Common myeloid progenitor, CD34-positive (primary cell): ENCODE data around the gene ELL3.
A peak's percentile ranks its signal among the peaks of the same experiment; 100 is the strongest.
"Not testable (repeated sequence)": the region's sequence is repeated elsewhere in the genome, so short reads cannot be mapped to it uniquely, and the experiment has no call there.

Experiments
- CTCF ChIA-PET: fragments of 350-600 bp; sonication (Branson Sonifier 250); formaldehyde crosslinking; loops from one replicate; lab custom pipeline; 2021; ENCODE audit warnings: antibody characterized with exemption; lab: Charles Lee
- POLR2A ChIA-PET: fragments of 350-600 bp; sonication (Branson Sonifier 250); formaldehyde crosslinking; loops from one replicate; lab custom pipeline; 2021; ENCODE audit warnings: antibody characterized with exemption; lab: Charles Lee
- DNase-seq, 3 donors: peaks; one replicate each; pipeline versions ENCODE4 v3.0.0 to v3.0.0-alpha.2; 2013
- H3K27ac ChIP-seq, 2 experiments: 1 replicate in 1 of 2; 2 replicates in 1 of 2; pipeline ENCODE4 v1.7.0; 2013; ENCODE audit warnings: inconsistent platforms in 2 of 2, low read length in 2 of 2, mild to moderate bottlenecking in 2 of 2, low read depth in 1 of 2, moderate library complexity in 1 of 2; ENCODE audit not compliant: severe bottlenecking in 2 of 2, insufficient read depth in 1 of 2, poor library complexity in 1 of 2
- H3K27me3 ChIP-seq, 5 experiments: replicated peaks in 2 of 5; 1 replicate in 3 of 5; 2 replicates in 2 of 5; pipeline versions ENCODE4 v1.6.1 to v1.7.0; 2013; ENCODE audit warnings: low read length in 4 of 5, mild to moderate bottlenecking in 2 of 5, moderate library complexity in 2 of 5, inconsistent platforms in 1 of 5; ENCODE audit not compliant: insufficient read depth in 5 of 5, control insufficient read depth in 4 of 5
- H3K36me3 ChIP-seq, 4 experiments: 1 replicate in 2 of 4; 2 replicates in 2 of 4; pipeline versions ENCODE4 v1.6.1 to v1.7.0; 2013; ENCODE audit warnings: low read length in 3 of 4, control low read depth in 1 of 4, mild to moderate bottlenecking in 1 of 4; ENCODE audit not compliant: control insufficient read depth in 4 of 4, insufficient read depth in 4 of 4
- H3K4me1 ChIP-seq, 4 experiments: 1 replicate in 3 of 4; 2 replicates in 1 of 4; pipeline versions ENCODE4 v1.6.1 to v1.7.1; 2013; ENCODE audit warnings: low read length in 3 of 4, mild to moderate bottlenecking in 3 of 4, control low read depth in 1 of 4, inconsistent platforms in 1 of 4, moderate library complexity in 1 of 4; ENCODE audit not compliant: control insufficient read depth in 4 of 4, insufficient read depth in 4 of 4; ENCODE audit errors: control extremely low read depth in 1 of 4
- H3K4me3 ChIP-seq, 7 experiments: 1 replicate in 4 of 7; 2 replicates in 3 of 7; pipeline versions ENCODE4 v1.5.1 to v1.7.0; 2013; ENCODE audit warnings: mild to moderate bottlenecking in 7 of 7, low read length in 6 of 7, moderate library complexity in 6 of 7, inconsistent platforms in 2 of 7, low read depth in 2 of 7, control low read depth in 1 of 7; ENCODE audit not compliant: insufficient read depth in 4 of 7, control insufficient read depth in 1 of 7; ENCODE audit errors: extremely low read depth in 1 of 7
- H3K9me3 ChIP-seq, 5 experiments: 1 replicate in 4 of 5; 2 replicates in 1 of 5; pipeline versions ENCODE4 v1.6.1 to v1.7.1; 2013; ENCODE audit warnings: low read length in 4 of 5, mild to moderate bottlenecking in 2 of 5, inconsistent platforms in 1 of 5, low read depth in 1 of 5, moderate library complexity in 1 of 5; ENCODE audit not compliant: control insufficient read depth in 4 of 5, insufficient read depth in 2 of 5; ENCODE audit errors: control extremely low read depth in 1 of 5
- whole genome bisulfite sequencing: methylation state at CpG from one replicate; pipeline ENCODE4 v1.1.5; 2013; ENCODE audit not compliant: insufficient coverage; 5-methylcytosine and 5-hydroxymethylcytosine counted together

Gene ELL3

DNA sequence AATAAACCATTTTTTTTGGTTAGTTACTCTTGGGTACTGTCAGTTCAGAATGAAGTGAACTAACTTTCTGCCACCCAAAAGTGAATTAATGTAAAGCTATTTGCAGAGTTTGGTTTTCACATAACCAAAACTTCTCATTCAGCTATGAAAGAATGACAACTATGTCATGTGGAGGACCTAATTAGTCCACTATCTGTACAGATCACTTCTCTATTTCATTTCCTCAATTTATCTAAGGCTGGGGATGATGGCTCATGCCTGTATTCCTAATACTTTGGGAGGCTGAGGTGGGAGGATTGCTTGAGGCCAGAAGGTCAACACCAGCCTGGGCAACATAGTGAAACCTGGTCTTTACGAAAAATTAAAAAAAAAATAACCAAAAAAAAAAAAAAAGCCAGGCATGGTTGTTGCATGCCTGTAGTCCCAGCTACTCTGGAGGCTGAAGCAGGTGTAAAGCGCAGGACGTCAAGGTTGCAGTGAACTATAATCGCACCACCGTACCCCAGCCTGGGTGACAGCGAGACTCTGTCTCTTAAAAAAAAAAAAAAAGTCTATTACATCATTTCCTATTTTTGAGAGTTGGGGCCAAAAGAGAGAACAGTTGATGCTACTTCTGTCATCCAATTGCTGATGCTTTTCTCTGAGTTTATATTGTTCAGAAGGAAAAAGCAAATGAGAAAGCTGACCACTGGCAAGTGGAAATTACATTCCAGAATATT is 32.4 kb upstream of the ELL3 start:
- CTCF ChIA-PET: interaction anchor here (0.6 to 1.1 kb wide), 2 partner anchors 13 kb away, joined by 3 to 6 read pairs; no protein-coding TSS in a partner anchor
- WGBS: 100% methylated on average over 5 of the region's 6 CpGs
- peaks cover 21 to 88% (median 57%) of the 10 kb centered on the region in 4 experiments for H3K36me3 ChIP-seq

DNA sequence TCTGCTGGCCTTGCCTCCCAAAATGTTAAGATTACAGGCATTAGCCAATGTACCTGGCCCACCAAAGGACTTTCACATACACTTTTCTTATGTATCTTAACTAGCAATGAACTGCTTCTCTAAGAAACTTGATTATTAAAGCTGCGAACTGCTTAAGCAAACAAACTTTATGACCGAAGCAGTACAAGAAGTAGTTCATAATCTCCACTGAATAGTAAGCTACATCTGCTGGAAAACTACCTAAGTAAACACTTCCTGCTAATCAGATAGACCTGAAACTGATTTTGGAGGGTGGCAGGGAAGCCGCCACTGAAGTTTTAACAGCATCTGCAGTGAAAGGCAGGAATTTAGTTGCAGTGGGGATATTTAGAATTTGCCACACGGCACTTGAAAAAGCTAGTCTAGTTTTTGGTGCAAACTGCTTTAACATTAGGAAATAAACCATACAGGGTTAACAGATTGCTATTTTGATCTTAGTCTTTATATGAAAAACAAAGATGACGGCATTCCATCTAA is 31.7 kb upstream of the ELL3 start:
- Histone ChIP-seq H3K4me1 (peaks cover 0 to 3% (median 0%) of the 10 kb centered on the region in 4 experiments), H3K27me3 (no peaks in the 10 kb centered on the region), H3K4me3 (no peak overlapping the region), H3K36me3 (peaks cover 20 to 87% (median 55%) of the 10 kb centered on the region in 4 experiments), H3K9me3 (no peaks in the 10 kb centered on the region), H3K27ac (no peak overlapping the region)
- DNase-seq: no peak
- 100% methylated on average over 1 of the region's 5 CpGs for WGBS
- CTCF ChIA-PET: interaction anchor here (0.6 to 1.1 kb wide), 2 partner anchors 13 to 14 kb away, joined by 3 to 6 read pairs; no protein-coding TSS in a partner anchor
- POLR2A ChIA-PET: no interaction called here

More for the DNA sequence above, 32.4 kb upstream of the ELL3 start:
- Histone ChIP-seq H3K4me3 (no peak overlapping the region), H3K4me1 (peaks cover 0 to 3% (median 0%) of the 10 kb centered on the region in 4 experiments), H3K9me3 (no peaks in the 10 kb centered on the region), H3K27me3 (no peaks in the 10 kb centered on the region), H3K27ac (no peak overlapping the region)
- DNase-seq: no peak
- POLR2A ChIA-PET: no interaction called here

DNA sequence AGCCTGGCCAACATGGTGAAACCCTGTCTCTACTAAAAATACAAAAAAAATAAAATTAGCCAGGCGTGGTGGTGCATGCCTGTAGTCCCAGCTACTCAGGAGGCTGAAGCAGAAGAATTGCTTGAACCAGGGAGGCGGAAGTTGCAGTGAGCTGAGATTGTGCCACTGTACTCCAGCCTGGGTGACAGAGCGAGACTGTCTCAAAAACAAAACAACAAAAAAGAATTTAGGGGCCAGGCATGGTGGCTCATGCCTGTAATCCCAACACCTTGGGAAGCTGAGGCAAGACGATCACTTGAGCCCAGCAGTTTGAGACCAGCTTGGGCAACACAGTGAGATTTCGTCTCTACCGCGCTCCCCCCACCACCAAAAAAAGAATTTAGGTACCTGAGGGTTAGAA is 25.9 kb upstream of the ELL3 start:
- H3K27me3 ChIP-seq, H3K4me3 ChIP-seq, H3K27ac ChIP-seq, POLR2A ChIA-PET, DNase-seq, H3K9me3 ChIP-seq: not testable (repeated sequence)
- WGBS: 100% methylated on average over 3 of the region's 7 CpGs
- CTCF ChIA-PET: interaction anchor here (0.7 to 1.9 kb wide), 2 partner anchors 10 to 14 kb away, joined by 3 to 4 read pairs; partner anchors contain the start of gene SERF2
- Histone ChIP-seq H3K4me1 (peaks cover 8 to 15% (median 14%) of the 10 kb centered on the region in 4 experiments), H3K36me3 (peaks cover 14 to 65% (median 44%) of the 10 kb centered on the region in 4 experiments)

DNA sequence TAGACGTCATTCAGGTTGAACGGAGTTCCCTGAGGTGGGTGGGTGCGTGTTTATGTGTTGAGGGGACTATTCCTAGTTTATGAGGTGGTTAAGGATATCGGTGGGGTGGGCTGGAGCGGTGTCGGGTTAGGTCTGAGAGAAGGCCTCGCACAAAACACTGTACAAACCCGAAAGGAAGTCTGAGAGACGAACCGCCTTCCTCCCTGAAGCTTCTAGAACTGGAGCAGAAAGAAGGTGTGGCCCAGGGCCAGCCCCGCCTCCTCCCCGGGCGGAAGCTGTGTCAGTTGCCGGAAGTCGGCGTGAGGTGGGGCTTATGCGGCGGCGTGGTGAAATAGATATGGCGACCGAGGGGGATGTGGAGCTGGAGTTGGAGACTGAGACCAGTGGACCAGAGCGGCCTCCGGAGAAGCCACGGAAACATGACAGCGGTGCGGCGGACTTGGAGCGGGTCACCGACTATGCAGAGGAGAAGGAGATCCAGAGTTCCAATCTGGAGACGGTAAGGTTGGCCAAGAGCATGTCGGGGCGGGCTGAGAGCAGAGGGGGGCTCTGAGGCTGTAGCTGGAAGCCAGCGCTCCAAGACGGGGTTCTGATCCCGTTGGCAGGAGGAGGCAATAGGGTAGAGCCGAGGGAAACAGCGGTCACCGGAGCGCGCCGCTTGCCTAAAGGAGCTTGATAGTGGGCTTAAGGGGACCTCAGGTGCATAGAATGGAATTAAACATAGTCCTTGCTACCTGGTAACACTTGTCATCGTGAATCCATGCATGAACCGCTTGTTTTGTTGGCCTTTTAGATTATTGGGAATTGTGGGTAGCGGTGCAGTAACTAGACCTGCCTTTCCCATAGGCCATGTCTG is 23.7 kb upstream of the ELL3 start, which contains the start of gene HYPK:
Gene HYPK (plus strand): TSS at position 314 of the 856 bp plus-strand sequence. CDS start 24 bp downstream, at position 338.
- Histone ChIP-seq H3K27me3 (no peaks in the 10 kb centered on the region), H3K4me3 (peak within 1 kb of the TSS; percentile 80 to 100 (median 98)), H3K9me3 (no peaks in the 10 kb centered on the region), H3K36me3 (peaks cover 20 to 68% (median 48%) of the 10 kb centered on the region in 4 experiments), H3K27ac (peak within 1 kb of the TSS; percentile 74 to 89), H3K4me1 (peaks cover 8 to 15% (median 14%) of the 10 kb centered on the region in 4 experiments)
- WGBS: 9% methylated on average over 39 of the region's 44 CpGs
- DNase-seq: peak; percentile 90 to 95 (median 94)
- CTCF ChIA-PET: interaction anchor here (0.9 to 1.6 kb wide), 4 partner anchors 10 to 24 kb away, joined by 3 to 6 read pairs (median 4); partner anchors contain the start of genes ELL3 and MFAP1
- POLR2A ChIA-PET: interaction anchor here (0.5 to 1.0 kb wide), 3 partner anchors 10 to 392 kb away, joined by 4 to 6 read pairs (median 6); partner anchors contain the start of gene MFAP1

DNA sequence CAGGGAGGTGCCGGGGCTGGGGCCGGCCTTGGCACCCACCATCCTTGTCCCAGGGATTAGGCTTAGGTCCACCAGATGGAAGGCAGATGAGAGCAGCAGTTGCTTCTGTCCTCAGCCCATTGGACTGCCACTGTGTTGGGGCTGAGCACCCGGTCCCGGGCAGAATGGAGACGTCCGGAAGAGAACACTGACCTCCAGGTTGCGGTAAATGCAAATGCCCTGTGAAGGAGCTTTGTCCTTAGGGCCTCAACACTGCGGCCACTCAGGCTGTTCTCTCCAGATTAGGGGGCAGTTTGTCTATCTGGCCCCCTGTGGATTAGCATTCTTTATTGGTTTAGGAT is 23.1 kb upstream of the ELL3 start, which contains the start of gene SERINC4:
Gene SERINC4 (minus strand): TSS at position 276 of the 341 bp plus-strand sequence. CDS start 234 bp downstream, at position 42.
- CTCF ChIA-PET: interaction anchor here (1.6 kb wide), 1 partner anchor 23 kb away, joined by 6 read pairs; the partner anchor contains the start of gene ELL3
- POLR2A ChIA-PET: interaction anchor here (0.5 to 1.0 kb wide), 3 partner anchors 10 to 393 kb away, joined by 4 to 6 read pairs (median 6); partner anchors contain the start of gene MFAP1
- WGBS: 97% methylated on average over 8 of the region's 8 CpGs

DNA sequence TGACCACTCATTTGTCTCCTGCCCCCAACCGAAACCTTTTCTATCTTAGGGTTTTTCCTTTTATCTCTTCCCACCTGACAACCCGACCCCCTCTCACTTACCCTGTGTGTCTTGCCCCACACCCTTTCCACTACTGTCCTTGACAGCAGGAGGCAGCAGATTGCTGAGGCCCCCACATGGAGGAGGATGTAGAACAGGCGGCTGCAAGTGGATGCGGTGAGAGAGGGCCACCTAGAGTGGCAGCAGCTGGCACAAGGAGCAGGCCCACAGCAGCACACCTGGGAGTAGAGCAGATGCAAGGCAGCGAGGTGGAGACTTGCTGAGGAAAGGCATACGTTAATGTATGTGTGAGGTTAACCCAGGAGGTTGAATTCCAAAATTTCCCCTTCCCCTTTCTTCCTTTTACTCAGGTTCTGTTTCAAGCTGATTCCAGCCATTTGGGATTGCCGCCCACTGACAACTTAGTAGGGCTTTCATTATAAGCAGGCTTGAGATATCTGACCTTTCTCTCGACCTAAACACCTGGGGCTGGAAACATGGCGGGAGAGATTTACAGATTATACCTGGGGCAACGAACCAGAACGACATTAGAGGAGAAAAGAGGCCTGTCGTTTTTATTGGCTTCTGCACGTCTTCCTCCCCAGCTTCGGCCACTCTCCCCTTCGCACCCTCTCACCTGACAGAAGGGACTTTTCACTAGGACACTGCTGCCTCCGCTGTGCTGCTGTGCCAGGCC is 22.6 kb upstream of the ELL3 start:
- Histone ChIP-seq H3K27me3 (no peaks in the 10 kb centered on the region), H3K27ac (peak overlapping the region in 1 of 2 experiments; percentile 89), H3K4me3 (no peak overlapping the region), H3K4me1 (peaks cover 8 to 19% (median 14%) of the 10 kb centered on the region in 4 experiments), H3K36me3 (peaks cover 19 to 68% (median 52%) of the 10 kb centered on the region in 4 experiments), H3K9me3 (no peaks in the 10 kb centered on the region)
- DNase-seq: peak in 1 of 3 donors; percentile 47
- CTCF ChIA-PET: interaction anchor here (1.6 kb wide), 1 partner anchor 22 kb away, joined by 6 read pairs; the partner anchor contains the start of gene ELL3
- POLR2A ChIA-PET: no interaction called here
- 99% methylated on average over 13 of the region's 16 CpGs for WGBS

More for the DNA sequence above, 23.1 kb upstream of the ELL3 start, which contains the start of gene SERINC4:
- H3K27ac ChIP-seq: peak within 1 kb of the TSS; percentile 74 to 89
- no peaks in the 10 kb centered on the region for H3K9me3 ChIP-seq
- no peaks in the 10 kb centered on the region for H3K27me3 ChIP-seq
- no peak for DNase-seq
- peaks cover 8 to 17% (median 14%) of the 10 kb centered on the region in 4 experiments for H3K4me1 ChIP-seq
- peak within 1 kb of the TSS; percentile 80 to 100 (median 98) for H3K4me3 ChIP-seq
- H3K36me3 ChIP-seq: peaks cover 20 to 68% (median 51%) of the 10 kb centered on the region in 4 experiments
